Measurements from ENCODE around the gene SPG7. TPM values are rescaled to one million over a fixed set of nuclear protein-coding genes. Genes with fewer than 3 reads are reported as not detected.
A peak's percentile ranks its signal among the peaks of the same experiment; 100 is the strongest.

The SPG7 gene
- total RNA-seq, 2 donors from 2014 or later: 107 to 152 TPM

DNA sequence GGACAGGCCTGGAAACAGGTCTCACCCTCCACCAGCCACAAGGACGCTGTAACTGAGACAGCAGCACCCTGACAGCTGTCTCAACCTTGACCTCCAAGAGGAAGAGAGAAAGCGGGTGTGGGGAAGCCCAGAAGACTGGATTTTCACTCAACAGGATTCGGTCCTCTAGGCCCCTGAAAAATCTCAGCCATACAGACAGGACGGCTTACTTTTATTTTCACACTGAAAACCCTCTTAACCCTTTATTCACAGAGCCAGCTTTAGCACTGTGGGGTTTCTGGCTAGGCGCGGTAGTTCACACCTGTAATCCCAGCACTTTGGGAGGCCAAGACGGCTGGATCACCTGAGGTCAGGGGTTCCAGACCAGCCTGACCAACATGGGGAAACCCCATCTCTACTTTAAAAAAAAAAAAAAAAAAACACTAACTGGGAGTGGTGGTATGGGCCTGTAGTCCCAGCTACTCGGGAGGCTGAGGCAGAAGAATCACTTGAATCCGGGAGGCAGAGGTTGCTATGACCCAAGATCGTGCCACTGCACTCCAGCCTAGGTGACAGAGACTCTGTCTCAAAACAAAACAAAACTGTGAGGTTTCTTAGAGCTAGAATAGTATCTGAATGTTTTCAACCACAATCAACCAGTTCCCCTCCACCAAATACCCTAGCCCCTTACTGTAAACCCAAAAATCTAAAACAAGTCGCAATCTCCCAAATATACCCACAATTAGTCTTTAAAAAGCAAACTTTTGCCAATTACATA lies 23.1 kb upstream of the SPG7 start:
- Histone ChIP-seq H3K9me3 (no peaks in the 10 kb centered on the region), H3K36me3 (replicated peaks in 1 of 2; ENCODE audit: insufficient read depth in 1 of 2, low read depth in 2 of 2) (no peaks in the 10 kb centered on the region), H3K4me3 (no peak overlapping the region), H3K4me1 (peaks cover 82% of the 10 kb centered on the region), H3K27ac (peak overlapping the region in 2 of 4 donors; percentile 15 to 53), H3K27me3 (no peaks in the 10 kb centered on the region)
- TF ChIP-seq, protein P1, sequence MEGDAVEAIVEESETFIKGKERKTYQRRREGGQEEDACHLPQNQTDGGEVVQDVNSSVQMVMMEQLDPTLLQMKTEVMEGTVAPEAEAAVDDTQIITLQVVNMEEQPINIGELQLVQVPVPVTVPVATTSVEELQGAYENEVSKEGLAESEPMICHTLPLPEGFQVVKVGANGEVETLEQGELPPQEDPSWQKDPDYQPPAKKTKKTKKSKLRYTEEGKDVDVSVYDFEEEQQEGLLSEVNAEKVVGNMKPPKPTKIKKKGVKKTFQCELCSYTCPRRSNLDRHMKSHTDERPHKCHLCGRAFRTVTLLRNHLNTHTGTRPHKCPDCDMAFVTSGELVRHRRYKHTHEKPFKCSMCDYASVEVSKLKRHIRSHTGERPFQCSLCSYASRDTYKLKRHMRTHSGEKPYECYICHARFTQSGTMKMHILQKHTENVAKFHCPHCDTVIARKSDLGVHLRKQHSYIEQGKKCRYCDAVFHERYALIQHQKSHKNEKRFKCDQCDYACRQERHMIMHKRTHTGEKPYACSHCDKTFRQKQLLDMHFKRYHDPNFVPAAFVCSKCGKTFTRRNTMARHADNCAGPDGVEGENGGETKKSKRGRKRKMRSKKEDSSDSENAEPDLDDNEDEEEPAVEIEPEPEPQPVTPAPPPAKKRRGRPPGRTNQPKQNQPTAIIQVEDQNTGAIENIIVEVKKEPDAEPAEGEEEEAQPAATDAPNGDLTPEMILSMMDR (IDR thresholded peaks at IDR 0.05): no peak
- ATAC-seq (no peak), DNase-seq (no peak)
- WGBS, 2 donors: 41 to 57% methylated on average over 11 of the region's 11 CpGs
- intact Hi-C loops (cut with DNase I): loop anchor here (10.0 kb wide), 1 partner anchor 70 kb away; no protein-coding TSS in a partner anchor

DNA sequence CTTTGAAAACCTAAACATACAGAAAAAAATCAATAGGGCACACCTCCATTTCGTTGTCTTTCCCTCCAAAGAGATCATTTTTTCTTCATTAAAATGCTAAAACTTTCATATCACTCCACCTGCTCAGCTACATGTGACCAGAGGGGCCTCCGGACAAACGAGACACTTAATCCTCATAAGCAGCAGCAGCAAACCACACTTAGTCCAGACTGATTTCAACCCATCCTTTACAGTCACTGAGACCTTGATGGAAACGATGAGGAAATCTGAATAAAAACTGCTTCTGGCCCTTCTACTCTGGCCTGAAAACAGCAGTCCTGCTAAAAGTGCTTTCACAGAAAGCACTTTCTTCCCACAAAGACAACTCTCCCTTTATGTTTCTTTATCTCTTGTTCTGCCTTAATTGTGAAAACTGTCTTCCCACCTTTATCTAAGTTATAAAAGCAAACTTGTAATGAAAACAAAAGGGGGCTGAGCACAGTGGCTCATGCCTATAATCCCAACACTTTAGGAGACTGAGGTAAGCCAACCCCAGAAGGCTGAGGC lies 22.4 kb upstream of the SPG7 start:
- intact Hi-C loops (cut with DNase I): loop anchor here (10.0 kb wide), 1 partner anchor 71 kb away; no protein-coding TSS in a partner anchor
- Histone ChIP-seq H3K36me3 (replicated peaks in 1 of 2; ENCODE audit: insufficient read depth in 1 of 2, low read depth in 2 of 2) (no peaks in the 10 kb centered on the region), H3K27ac (peak overlapping the region in 2 of 4 donors; percentile 15 to 53), H3K4me3 (no peak overlapping the region), H3K4me1 (peaks cover 79% of the 10 kb centered on the region), H3K9me3 (no peaks in the 10 kb centered on the region), H3K27me3 (no peaks in the 10 kb centered on the region)
- no peak for DNase-seq
- TF ChIP-seq, protein P1 (IDR thresholded peaks at IDR 0.05): no peak
- TF ChIP-seq POLR2A (IDR thresholded peaks at IDR 0.05): no peak
- WGBS, 2 donors: 14% methylated on average over 4 of the region's 4 CpGs
- no peak for ATAC-seq

DNA sequence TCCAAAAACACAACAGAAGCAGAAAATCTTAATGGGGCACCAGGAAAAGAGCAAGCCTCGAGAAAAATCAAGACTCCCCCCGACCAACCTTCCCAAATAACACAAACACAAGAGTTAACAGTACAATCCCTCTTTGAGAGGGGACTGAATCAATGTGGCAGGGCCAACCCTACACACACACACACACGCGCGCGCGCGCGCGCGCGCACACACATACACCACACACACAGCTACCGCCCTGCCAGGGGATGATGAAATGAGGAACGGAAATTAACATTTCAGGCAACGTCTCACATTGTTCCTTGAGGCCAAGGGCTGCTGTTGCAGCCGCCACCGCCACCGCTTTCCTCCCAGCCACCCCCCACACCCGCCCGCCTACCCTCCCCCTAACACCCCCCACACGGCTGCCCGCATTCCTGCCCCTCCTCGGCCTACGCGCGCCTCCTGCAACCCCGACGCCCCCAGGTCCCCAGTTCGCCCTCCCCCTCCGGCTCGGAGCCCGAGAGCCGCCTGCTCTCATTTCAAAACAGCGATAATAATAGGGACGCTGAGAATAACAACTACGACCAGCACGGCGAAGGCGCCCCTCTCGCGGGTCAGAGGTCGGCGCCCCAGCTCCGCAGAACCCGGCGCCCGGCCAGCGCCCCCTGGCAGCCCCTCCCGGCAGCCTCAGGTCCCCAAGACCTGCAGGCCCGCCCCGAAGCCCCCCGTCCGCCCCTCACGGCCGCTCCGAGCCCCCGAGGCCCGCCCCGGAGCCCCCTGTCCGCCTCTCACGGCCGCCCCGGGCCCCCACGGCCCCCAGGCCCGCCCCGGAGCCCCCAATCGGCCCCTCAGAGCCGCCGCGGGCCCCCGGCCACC lies 18.9 kb upstream of the SPG7 start:
- H3K4me1 ChIP-seq: peaks cover 58% of the 10 kb centered on the region
- intact Hi-C loops (cut with DNase I): loop anchor here (10.0 kb wide), 1 partner anchor 74 kb away; no protein-coding TSS in a partner anchor
- peak in 2 of 3 donors; percentile 63 to 75 for TF ChIP-seq POLR2A (IDR thresholded peaks at IDR 0.05)
- TF ChIP-seq, protein P1 (IDR thresholded peaks at IDR 0.05): peak in 5 of 7 experiments; percentile 27 to 73 (median 45)

DNA sequence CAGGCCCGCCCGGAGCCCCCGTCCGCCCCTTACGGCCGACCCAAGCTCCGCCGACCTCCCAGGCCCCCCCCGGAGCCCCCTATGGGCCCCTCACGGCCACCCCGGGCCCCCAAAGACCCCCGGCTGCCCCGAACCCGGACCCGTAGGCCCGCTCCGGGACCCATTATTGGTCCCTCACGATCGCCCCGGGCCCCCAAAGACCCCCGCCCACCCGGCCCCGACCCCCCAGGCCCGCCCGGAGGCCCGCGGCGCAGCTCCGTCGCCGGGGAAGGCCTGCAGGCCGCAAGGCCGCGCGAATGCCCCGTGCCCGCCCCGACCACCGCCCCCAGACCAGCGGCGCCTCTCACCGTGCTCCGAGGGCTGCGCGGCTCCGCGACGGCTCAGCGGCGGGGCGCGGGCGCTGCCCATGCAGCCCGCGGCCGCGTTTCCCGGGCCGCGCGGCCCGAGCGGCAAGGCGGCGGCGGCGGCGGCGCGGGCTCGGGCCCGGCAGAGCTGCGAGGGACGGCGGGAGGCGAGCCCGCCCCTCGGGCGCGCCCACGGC lies 18.2 kb upstream of the SPG7 start:
- H3K27ac ChIP-seq: peak overlapping the region; percentile 91 to 99 (median 96)
- DNase-seq (peak in 1 of 4 donors; percentile 35), ATAC-seq (no peak)
- H3K27me3 ChIP-seq: no peaks in the 10 kb centered on the region
- H3K36me3 ChIP-seq (replicated peaks in 1 of 2; ENCODE audit: insufficient read depth in 1 of 2, low read depth in 2 of 2): no peaks in the 10 kb centered on the region
- no peaks in the 10 kb centered on the region for H3K9me3 ChIP-seq
- H3K4me1 ChIP-seq: peaks cover 51% of the 10 kb centered on the region
- WGBS, 2 donors: 0% methylated on average over 5 of the region's 81 CpGs; no CpG with 5 or more reads in 1 of the 2 donors
- peak overlapping the region; percentile 38 to 67 for H3K4me3 ChIP-seq
- intact Hi-C loops (cut with DNase I): loop anchor here (10.0 kb wide), 1 partner anchor 75 kb away; no protein-coding TSS in a partner anchor
- TF ChIP-seq, protein P1 (IDR thresholded peaks at IDR 0.05): no peak
- TF ChIP-seq POLR2A (IDR thresholded peaks at IDR 0.05): no peak

More for the DNA sequence above, 18.9 kb upstream of the SPG7 start:
- no peaks in the 10 kb centered on the region for H3K27me3 ChIP-seq
- peak overlapping the region; percentile 91 to 99 (median 96) for H3K27ac ChIP-seq
- DNase-seq (peak; percentile 81 to 93 (median 88)), ATAC-seq (peak; percentile 40)
- H3K4me3 ChIP-seq: peak overlapping the region; percentile 38 to 67
- WGBS, 2 donors: 0% methylated on average over 22 to 54 of the region's 71 CpGs
- H3K36me3 ChIP-seq (replicated peaks in 1 of 2; ENCODE audit: insufficient read depth in 1 of 2, low read depth in 2 of 2): no peaks in the 10 kb centered on the region
- H3K9me3 ChIP-seq: no peaks in the 10 kb centered on the region
